HG03378 (cell line): ENCODE measurements around the gene MYCBP2.

Experiments used
- ATAC-seq: cut with Tn5 transposase; IDR thresholded peaks from one replicate; pipeline ENCODE4 v1.9.1; 2021; ENCODE audit warnings: mild to moderate bottlenecking, moderate library complexity; ENCODE audit not compliant: unreplicated experiment

The MYCBP2 gene

GRCh38 chr13:77000475-77000874, 326.4 kb downstream of the MYCBP2 start:
- ATAC-seq = no peak
